Tibial nerve (tissue), 4 donors: Measurements from ENCODE around the gene POLDIP2.

Experiments
- CTCF ChIP-seq, 5 experiments: fragments of 200-600 bp in 3 of 5; fragments of 450-650 bp in 2 of 5; sonication (generic) in 3 of 5; IDR thresholded peaks; one replicate each; pipeline ENCODE4 v1.5.1; 2016 to 2019; ENCODE audit warnings: antibody characterized with exemption in 5 of 5, mild to moderate bottlenecking in 3 of 5, moderate library complexity in 2 of 5
- EP300 ChIP-seq, 2 donors: sonication (generic); formaldehyde crosslinking; IDR thresholded peaks; one replicate each; pipeline ENCODE4 v1.6.1; 2017; ENCODE audit warnings: antibody characterized with exemption in 2 of 2, mild to moderate bottlenecking in 1 of 2
- POLR2A ChIP-seq, 2 donors: fragments of 450-650 bp; IDR thresholded peaks; one replicate each; pipeline ENCODE4 v1.6.1; 2017; ENCODE audit warnings: antibody characterized with exemption in 2 of 2, mild to moderate bottlenecking in 2 of 2, moderate library complexity in 2 of 2

GRCh38 chr17:28318759-28319597, 38.3 kb downstream of the POLDIP2 start, which contains the start of gene TMEM97:
- TF ChIP-seq CTCF (IDR thresholded peaks at IDR 0.05) (peak in 4 of 5 experiments; percentile 10 to 51 (median 26)), EP300 (IDR thresholded peaks at IDR 0.05) (peak; percentile 31 to 75), POLR2A (IDR thresholded peaks at IDR 0.05) (peak in 1 of 2 donors; percentile 68)
